NB4 (cell line): ENCODE data around the gene KRTCAP2.

Experiments
- MYC ChIP-seq: IDR thresholded peaks from 2 replicates; pipeline ENCODE4 v1.6.1; 2011; ENCODE audit warnings: low read depth, low read length
- POLR2A ChIP-seq: IDR thresholded peaks from 2 replicates; pipeline ENCODE4 v1.6.1; 2011; ENCODE audit warnings: mild to moderate bottlenecking; ENCODE audit not compliant: insufficient read length; ENCODE audit errors: extremely low read depth
- TF ChIP-seq, protein P1 (sequence below): IDR thresholded peaks from one replicate; pipeline ENCODE4 v1.5.1; 2012; ENCODE audit warnings: low read depth, low read length
- TF ChIP-seq, protein P2 (sequence below): IDR thresholded peaks from 2 replicates; pipeline ENCODE4 v1.6.1; 2011; ENCODE audit warnings: low read depth, low read length

DNA sequence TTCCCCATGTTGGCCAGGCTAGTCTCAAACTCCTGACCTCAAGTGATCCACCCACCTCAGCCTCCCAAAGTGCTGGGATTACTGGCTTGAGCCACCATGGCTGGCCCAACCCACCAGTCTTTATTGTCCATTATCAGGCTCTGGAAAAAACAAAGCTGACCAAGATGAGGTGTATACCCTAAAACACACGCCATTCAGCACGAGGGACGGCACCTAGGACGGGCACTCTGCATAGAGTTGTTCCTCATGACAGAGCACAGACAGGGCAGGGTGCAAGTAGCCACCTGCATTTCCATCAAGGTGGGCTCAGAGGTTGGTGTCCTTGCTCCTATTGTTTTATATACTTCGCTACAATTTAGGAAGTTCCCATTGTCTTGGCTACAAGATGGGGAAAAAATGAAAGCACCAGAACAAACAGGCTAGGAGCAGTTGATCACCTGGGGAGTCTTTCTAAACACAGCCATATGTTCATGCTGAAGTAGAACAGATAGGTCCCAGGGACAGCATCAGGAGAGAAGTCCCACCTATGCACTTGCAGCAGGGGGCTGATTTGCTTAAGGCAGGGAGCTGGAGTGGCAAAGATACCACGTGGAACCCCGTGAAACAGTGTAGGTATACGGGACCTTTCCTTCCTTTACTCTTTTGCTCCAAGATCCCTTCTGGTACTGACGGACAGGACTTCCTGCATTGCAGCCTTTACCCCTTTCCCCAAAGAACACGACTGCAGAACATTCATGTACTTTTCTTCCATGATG lies 4.5 kb downstream of the KRTCAP2 start:
- TF ChIP-seq, protein P1, sequence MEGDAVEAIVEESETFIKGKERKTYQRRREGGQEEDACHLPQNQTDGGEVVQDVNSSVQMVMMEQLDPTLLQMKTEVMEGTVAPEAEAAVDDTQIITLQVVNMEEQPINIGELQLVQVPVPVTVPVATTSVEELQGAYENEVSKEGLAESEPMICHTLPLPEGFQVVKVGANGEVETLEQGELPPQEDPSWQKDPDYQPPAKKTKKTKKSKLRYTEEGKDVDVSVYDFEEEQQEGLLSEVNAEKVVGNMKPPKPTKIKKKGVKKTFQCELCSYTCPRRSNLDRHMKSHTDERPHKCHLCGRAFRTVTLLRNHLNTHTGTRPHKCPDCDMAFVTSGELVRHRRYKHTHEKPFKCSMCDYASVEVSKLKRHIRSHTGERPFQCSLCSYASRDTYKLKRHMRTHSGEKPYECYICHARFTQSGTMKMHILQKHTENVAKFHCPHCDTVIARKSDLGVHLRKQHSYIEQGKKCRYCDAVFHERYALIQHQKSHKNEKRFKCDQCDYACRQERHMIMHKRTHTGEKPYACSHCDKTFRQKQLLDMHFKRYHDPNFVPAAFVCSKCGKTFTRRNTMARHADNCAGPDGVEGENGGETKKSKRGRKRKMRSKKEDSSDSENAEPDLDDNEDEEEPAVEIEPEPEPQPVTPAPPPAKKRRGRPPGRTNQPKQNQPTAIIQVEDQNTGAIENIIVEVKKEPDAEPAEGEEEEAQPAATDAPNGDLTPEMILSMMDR: no peak
- TF ChIP-seq POLR2A (no peak), MYC (no peak)
- TF ChIP-seq, protein P2, sequence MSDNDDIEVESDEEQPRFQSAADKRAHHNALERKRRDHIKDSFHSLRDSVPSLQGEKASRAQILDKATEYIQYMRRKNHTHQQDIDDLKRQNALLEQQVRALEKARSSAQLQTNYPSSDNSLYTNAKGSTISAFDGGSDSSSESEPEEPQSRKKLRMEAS: no peak
